Hematopoietic multipotent progenitor cell treated with erythropoietin and hydrocortisone succinate and interleukin-3 and kit ligand, for 6 days (in vitro differentiated cells): ENCODE measurements around the gene OR13J1.
A peak's percentile ranks its signal among the peaks of the same experiment; 100 is the strongest.

Experiments used
- DNase-seq: peaks from one replicate; pipeline ENCODE4 v3.0.0-alpha.2; 2015

The OR13J1 gene

DNA sequence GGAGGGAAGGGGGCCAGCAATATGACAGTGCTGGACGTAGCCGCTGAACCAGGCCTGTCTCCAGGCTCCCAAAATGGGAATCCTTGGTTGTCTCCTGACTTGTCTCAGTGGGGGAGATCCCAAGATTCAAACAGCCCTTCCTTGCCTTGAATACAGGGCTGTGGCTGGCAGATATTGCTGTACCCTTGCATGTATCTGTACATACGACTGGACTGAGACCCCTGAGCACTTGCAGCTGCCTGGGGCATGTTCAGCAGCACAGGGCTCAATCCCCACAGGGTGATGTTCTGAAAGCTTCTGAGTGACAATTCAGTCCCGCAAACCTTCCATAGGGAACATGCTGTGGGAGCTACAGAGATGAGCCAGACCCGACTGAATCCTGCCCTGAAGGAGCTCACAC lies 13.3 kb downstream of the OR13J1 start:
- no peak for DNase-seq

- no peak for DNase-seq
Measured at GRCh38 chr9:35856206-35856605, 14.0 kb downstream of the OR13J1 start.

GRCh38 chr9:35854091-35854762 lies 16.0 kb downstream of the OR13J1 start:
- no peak for DNase-seq

GRCh38 chr9:35852876-35853865 lies 17.0 kb downstream of the OR13J1 start:
- no peak for DNase-seq

GRCh38 chr9:35852267-35852815 lies 17.9 kb downstream of the OR13J1 start:
- DNase-seq, result no peak

GRCh38 chr9:35847792-35848572 lies 22.2 kb downstream of the OR13J1 start:
- no peak for DNase-seq

GRCh38 chr9:35845824-35846771 lies 24.1 kb downstream of the OR13J1 start:
- DNase-seq, result no peak

- DNase-seq, result peak; percentile 84
Measured at GRCh38 chr9:35844628-35845270, 25.5 kb downstream of the OR13J1 start.

- DNase-seq, result no peak
Measured at GRCh38 chr9:35842795-35843194, 27.4 kb downstream of the OR13J1 start.

GRCh38 chr9:35842020-35842745 lies 28.0 kb downstream of the OR13J1 start:
- DNase-seq, result no peak

DNA sequence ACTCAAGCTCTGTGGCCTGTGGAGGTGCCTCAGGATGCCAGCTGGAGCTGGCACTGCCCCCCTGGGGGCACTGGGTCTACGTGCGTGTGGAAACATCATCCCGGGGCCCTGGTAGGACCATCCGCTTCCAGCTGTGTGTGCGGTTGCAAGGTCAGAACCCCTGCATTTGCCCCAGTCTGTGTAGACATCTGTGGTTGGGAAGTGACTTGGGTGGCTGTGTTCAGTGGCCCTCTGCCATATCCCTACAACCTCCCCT lies 28.6 kb downstream of the OR13J1 start:
- DNase-seq, result no peak

DNA sequence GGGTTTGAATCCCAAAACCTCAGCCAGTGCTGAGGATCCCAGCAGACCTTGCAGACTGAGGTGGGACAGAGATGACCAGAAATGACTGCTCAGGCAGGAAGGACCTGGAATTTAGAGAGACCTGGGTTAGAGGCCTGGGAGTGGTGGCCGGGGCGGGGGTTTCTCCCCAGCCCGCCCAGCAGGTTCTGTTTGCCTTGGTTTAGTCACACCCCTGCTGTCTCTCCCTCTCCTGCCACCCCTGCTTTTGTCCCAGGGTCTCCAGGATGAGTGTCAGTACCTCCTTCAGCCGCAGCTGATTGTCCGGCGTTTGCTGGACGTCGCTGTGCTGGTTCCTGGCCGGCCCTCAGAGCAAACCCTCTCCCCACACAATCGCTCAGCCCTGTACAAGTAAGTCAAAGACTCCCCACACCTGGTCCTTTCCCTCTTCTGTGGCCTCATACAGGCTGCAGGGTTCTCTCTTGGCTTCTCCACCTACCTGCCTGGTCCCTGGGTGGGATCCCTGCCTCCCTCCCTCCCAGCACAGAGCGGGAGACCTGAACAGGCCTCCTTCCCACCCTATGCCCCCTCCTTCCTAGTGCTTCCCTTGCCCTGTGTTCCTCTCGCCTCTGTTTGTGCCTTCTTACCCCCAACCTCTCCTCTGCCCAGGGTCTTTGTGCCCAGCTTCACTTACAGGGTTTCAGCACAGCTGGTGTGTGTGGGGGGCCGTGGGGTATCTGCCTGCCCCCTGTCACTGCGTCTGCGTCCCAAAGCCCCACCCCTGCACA lies 29.1 kb downstream of the OR13J1 start:
- DNase-seq, result no peak

DNA sequence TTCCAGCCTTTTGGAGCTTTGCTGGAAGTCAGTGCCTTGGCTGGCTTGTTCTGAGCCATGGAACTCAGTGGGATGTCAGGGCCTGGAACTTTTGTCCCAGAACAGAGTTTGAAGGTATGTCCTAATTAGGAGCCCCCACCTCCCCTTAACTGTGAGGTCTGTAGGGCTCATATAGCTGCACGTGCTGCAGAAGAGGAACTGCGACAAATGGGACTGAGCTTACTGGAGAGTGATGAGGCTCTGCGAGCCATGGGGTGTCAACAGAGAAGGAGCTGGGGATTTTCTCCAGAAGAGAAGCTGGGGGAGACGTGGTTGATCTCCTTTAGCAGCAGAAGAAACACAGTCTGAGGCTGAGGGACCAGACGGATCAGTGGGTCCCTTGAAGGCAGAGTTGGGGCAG lies 30.3 kb downstream of the OR13J1 start:
- DNase-seq, result no peak

GRCh38 chr9:35836595-35836994 lies 33.6 kb downstream of the OR13J1 start:
- no peak for DNase-seq

- DNase-seq, result no peak
Measured at GRCh38 chr9:35835766-35836165, 34.4 kb downstream of the OR13J1 start.

GRCh38 chr9:35835216-35835632 lies 35.0 kb downstream of the OR13J1 start:
- DNase-seq, result peak; percentile 60

- no peak for DNase-seq
Measured at GRCh38 chr9:35834260-35835215, 35.7 kb downstream of the OR13J1 start.

DNA sequence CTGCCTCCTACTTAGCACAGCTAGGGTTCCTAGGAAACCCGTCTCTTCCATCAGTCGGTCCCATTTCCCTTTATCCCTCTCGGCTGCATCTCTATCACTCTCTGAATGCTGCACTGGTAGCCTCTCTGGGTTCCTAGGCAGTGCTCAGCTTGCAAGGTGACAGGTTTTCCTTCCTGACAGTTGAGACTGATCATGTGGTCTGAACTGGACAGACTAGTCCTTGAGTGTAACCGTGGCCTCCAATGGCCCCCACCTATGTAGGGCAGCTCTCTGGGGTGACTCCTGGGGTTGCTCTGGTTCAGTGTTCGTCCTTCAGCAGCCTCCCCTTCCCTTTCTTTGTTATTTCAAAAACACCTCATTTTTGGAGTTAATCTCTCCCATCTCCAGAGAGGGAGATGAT lies 37.4 kb downstream of the OR13J1 start:
- no peak for DNase-seq

- no peak for DNase-seq
Measured at GRCh38 chr9:35831040-35831439, 39.2 kb downstream of the OR13J1 start.
